ENCODE measurements around the gene IVD. TPM values are rescaled to one million over a fixed set of nuclear protein-coding genes. Genes with fewer than 3 reads are reported as not detected.

IVD gene
- total and polyA plus RNA-seq, 5 donors from 2014 or later: 25.0 to 40.2 (median 32.9) TPM

DNA sequence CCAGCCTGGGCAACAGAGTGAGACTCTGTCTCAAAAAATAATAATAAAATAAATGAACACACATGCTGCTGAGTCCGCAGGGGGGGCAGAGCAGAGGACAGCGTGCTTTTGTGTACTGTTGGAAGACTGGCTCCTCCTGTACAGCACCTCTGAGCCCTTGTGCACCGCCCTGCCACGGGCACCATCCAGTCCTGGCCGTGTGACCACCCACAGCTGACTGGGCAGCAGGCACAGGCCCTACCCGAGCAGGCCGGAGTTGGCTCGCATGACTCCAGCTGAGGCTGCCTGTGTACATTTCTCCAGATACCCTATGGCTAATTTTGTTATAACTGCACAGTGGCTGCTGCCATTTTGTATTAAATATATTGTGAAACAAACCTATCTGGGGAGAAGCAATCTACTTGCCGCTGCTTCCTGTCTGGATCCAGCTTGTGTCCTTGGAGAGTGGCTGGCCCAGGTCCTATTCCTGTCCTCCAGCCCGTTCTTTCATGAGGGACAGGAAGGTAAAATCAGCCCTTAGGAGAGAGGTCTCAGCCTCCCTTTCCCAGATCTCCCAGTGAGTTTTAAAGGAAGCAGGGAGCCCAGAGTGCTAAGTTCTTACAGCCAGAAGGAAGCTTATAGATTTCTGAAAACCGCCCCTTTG is 14.6 kb downstream of the IVD start:
- Histone ChIP-seq H3K36me3 (ENCODE audit: control insufficient read depth, insufficient read depth, low read length) (peaks cover 14% of the 10 kb centered on the region), H3K27me3 (ENCODE audit: control insufficient read depth, insufficient read depth, low read length) (no peaks in the 10 kb centered on the region), H3K4me1 (ENCODE audit: control insufficient read depth, insufficient read depth, low read length, poor library complexity, severe bottlenecking) (peaks cover 5% of the 10 kb centered on the region), H3K9me3 (ENCODE audit: control insufficient read depth in 2 of 2, low read length in 2 of 2) (no peaks in the 10 kb centered on the region), H3K27ac (ENCODE audit: insufficient read depth, low read length, poor library complexity, severe bottlenecking) (no peak overlapping the region), H3K4me3 (ENCODE audit: low read depth, low read length) (no peak overlapping the region)
- DNase-seq: no peak
- Mint-ChIP-seq H3K27ac (no peak overlapping the region), H3K36me3 (peaks cover 4% of the 10 kb centered on the region), H3K4me3 (no peak overlapping the region), H3K9me3 (no peaks in the 10 kb centered on the region), H3K27me3 (no peaks in the 10 kb centered on the region), H3K4me1 (peaks cover 0 to 2% (median 0%) of the 10 kb centered on the region in 4 donors)
- ATAC-seq (ENCODE audit: low read depth in 2 of 2): no peak

DNA sequence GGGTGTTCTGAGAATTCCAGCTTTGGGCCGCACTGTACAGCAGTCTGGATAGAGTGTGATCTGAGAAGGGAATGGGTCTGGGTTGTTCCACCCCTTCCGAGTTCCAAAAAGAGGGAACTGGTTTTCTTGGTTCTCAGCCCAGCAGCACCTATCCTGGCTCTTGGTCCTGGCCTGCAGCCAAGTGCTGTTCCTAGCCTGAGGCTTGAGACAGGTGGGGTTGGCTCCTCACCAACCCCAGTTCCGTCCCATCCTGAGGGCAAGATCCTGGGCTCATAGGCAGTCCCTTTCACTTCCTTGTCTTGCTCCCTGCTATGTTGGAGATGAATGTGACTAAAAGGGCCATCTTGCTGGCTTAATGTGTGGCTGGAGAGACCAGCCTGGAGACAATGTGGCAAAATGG is 15.2 kb downstream of the IVD start:
- peaks cover 0 to 2% (median 0%) of the 10 kb centered on the region in 4 donors for H3K4me1 Mint-ChIP-seq
- no peak overlapping the region for H3K4me3 ChIP-seq (ENCODE audit: low read depth, low read length)
- no peak overlapping the region for H3K27ac ChIP-seq (ENCODE audit: insufficient read depth, low read length, poor library complexity, severe bottlenecking)
- no peaks in the 10 kb centered on the region for H3K9me3 Mint-ChIP-seq
- H3K27me3 ChIP-seq (ENCODE audit: control insufficient read depth, insufficient read depth, low read length): no peaks in the 10 kb centered on the region
- ATAC-seq (ENCODE audit: low read depth in 2 of 2): no peak
- H3K4me3 Mint-ChIP-seq: no peak overlapping the region
- no peaks in the 10 kb centered on the region for H3K9me3 ChIP-seq (ENCODE audit: control insufficient read depth in 2 of 2, low read length in 2 of 2)
- peaks cover 5% of the 10 kb centered on the region for H3K4me1 ChIP-seq (ENCODE audit: control insufficient read depth, insufficient read depth, low read length, poor library complexity, severe bottlenecking)
- DNase-seq: no peak
- H3K27ac Mint-ChIP-seq: no peak overlapping the region
- H3K36me3 Mint-ChIP-seq: no peaks in the 10 kb centered on the region
- no peaks in the 10 kb centered on the region for H3K27me3 Mint-ChIP-seq
- H3K36me3 ChIP-seq (ENCODE audit: control insufficient read depth, insufficient read depth, low read length): peaks cover 8% of the 10 kb centered on the region

DNA sequence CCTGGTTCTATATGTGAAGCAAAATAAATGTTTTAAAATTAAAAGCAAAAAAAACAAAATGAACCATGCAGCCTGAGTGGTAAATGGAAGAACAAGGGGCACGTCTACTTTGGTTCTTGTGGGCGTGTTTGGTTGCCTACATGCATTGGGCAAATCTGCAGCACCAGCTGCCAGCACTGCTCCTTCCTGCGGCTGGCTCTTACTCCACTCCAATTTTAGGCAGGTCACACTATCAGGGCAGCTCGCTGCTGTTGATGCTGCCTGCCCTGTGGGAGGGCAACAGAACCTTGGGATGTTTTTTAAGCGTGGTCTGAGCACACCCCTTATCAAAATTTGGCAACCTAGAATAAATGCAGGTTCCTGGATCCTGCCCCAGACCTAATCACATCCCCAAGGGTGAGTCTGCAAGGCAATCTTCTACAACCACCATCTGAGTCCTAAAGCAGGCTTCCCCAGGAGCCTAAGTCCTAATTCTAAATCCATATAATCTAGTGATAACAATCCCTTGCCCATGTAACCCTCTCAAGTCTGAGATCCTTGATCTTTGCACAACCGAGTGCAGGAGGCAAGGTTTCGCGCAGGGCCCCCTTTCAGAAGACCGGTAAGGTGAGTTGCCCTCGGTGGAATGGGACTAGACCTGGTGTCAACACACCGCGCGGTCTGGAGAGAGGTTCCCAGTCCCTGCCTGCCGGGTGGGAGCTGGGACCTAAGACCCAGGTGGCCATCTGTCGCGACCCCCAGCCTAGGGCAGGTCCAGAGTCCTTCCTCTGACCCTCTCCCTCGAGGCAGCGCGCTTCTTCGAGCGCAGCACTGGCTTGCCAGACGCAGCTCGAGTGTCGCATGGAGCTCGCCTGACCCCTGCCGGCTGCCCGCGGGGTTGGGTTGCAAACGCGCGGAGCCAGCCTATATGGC is 15.9 kb downstream of the IVD start:
- no peak overlapping the region for H3K27ac ChIP-seq (ENCODE audit: insufficient read depth, low read length, poor library complexity, severe bottlenecking)
- peaks cover 3% of the 10 kb centered on the region for H3K36me3 ChIP-seq (ENCODE audit: control insufficient read depth, insufficient read depth, low read length)
- no peaks in the 10 kb centered on the region for H3K27me3 Mint-ChIP-seq
- H3K9me3 ChIP-seq (ENCODE audit: control insufficient read depth in 2 of 2, low read length in 2 of 2): no peaks in the 10 kb centered on the region
- no peaks in the 10 kb centered on the region for H3K27me3 ChIP-seq (ENCODE audit: control insufficient read depth, insufficient read depth, low read length)
- no peak overlapping the region for H3K4me3 ChIP-seq (ENCODE audit: low read depth, low read length)
- H3K4me3 Mint-ChIP-seq: peak overlapping the region in 1 of 4 donors; percentile 21
- H3K27ac Mint-ChIP-seq: no peak overlapping the region
- ATAC-seq (ENCODE audit: low read depth in 2 of 2): peak; percentile 90 to 93
- H3K4me1 ChIP-seq (ENCODE audit: control insufficient read depth, insufficient read depth, low read length, poor library complexity, severe bottlenecking): peaks cover 5% of the 10 kb centered on the region
- H3K36me3 Mint-ChIP-seq: no peaks in the 10 kb centered on the region
- peak; percentile 67 to 78 (median 75) for DNase-seq
- H3K9me3 Mint-ChIP-seq: no peaks in the 10 kb centered on the region
- H3K4me1 Mint-ChIP-seq: peaks cover 0 to 2% (median 0%) of the 10 kb centered on the region in 4 donors

DNA sequence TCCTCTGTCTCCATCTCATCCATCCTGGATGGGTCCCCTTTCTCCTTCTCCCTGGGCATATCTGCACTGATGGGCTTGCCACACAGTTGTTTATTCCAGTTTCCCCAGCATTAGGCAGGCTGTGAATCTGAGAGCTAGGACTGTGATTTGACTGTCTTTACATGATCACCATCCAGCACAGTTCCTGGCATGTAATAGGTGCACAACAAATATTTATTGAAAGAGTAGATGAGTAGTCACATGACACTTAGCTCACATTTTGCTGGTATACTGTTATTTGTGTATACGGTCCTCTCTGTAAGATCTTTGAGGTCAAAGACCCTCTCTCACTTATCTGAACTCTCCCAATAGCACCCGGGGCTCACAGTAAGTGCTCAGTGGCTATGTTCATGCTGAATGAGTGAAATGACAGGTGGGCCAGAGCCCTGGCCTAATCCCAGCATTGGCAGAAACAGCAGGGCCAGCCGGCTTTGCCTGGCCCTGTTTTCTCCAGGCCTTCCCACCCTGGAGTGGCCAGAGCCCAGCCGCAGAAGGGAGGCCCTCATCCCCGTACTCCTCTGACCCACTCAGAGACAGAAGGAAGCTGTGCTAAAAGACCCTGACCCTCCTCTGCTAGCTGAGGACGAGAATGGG is 19.0 kb downstream of the IVD start:
- Mint-ChIP-seq H3K4me3 (no peak overlapping the region), H3K27ac (no peak overlapping the region), H3K36me3 (no peaks in the 10 kb centered on the region), H3K27me3 (no peaks in the 10 kb centered on the region), H3K9me3 (no peaks in the 10 kb centered on the region), H3K4me1 (peaks cover 0 to 2% (median 0%) of the 10 kb centered on the region in 4 donors)
- H3K9me3 ChIP-seq (ENCODE audit: control insufficient read depth in 2 of 2, low read length in 2 of 2): no peaks in the 10 kb centered on the region
- no peaks in the 10 kb centered on the region for H3K36me3 ChIP-seq (ENCODE audit: control insufficient read depth, insufficient read depth, low read length)
- H3K4me1 ChIP-seq (ENCODE audit: control insufficient read depth, insufficient read depth, low read length, poor library complexity, severe bottlenecking): peaks cover 5% of the 10 kb centered on the region
- no peaks in the 10 kb centered on the region for H3K27me3 ChIP-seq (ENCODE audit: control insufficient read depth, insufficient read depth, low read length)
- H3K27ac ChIP-seq (ENCODE audit: insufficient read depth, low read length, poor library complexity, severe bottlenecking): no peak overlapping the region
- ATAC-seq (ENCODE audit: low read depth in 2 of 2) (no peak), DNase-seq (no peak)
- no peak overlapping the region for H3K4me3 ChIP-seq (ENCODE audit: low read depth, low read length)

DNA sequence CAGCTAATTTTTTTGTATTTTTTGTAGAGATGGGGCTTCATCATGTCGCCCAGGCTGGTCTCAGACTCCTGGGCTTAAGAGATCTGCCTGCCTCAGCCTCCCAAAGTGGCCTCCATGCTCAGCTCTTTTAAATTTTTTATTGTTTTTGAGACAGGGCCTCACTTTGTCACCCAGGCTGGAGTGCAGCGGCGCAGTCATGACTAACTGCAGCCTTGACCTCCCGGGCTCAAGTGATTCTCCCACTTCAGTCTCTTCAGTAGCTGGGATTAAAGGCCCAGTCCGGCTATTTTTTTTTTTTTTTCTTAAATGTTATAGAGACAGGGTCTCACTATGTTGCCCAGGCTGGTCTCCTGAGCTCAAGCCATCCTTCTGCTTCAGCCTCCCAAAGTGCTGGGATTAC is 20.1 kb downstream of the IVD start:
- Histone ChIP-seq H3K4me1 (ENCODE audit: control insufficient read depth, insufficient read depth, low read length, poor library complexity, severe bottlenecking) (peaks cover 5% of the 10 kb centered on the region), H3K27ac (ENCODE audit: insufficient read depth, low read length, poor library complexity, severe bottlenecking) (no peak overlapping the region), H3K36me3 (ENCODE audit: control insufficient read depth, insufficient read depth, low read length) (no peaks in the 10 kb centered on the region), H3K27me3 (ENCODE audit: control insufficient read depth, insufficient read depth, low read length) (no peaks in the 10 kb centered on the region), H3K4me3 (ENCODE audit: low read depth, low read length) (no peak overlapping the region), H3K9me3 (ENCODE audit: control insufficient read depth in 2 of 2, low read length in 2 of 2) (no peaks in the 10 kb centered on the region)
- Mint-ChIP-seq H3K4me1 (peaks cover 0 to 2% (median 0%) of the 10 kb centered on the region in 4 donors), H3K9me3 (no peaks in the 10 kb centered on the region), H3K36me3 (no peaks in the 10 kb centered on the region), H3K27ac (no peak overlapping the region), H3K4me3 (no peak overlapping the region), H3K27me3 (no peaks in the 10 kb centered on the region)
- ATAC-seq (ENCODE audit: low read depth in 2 of 2) (no peak), DNase-seq (no peak)

DNA sequence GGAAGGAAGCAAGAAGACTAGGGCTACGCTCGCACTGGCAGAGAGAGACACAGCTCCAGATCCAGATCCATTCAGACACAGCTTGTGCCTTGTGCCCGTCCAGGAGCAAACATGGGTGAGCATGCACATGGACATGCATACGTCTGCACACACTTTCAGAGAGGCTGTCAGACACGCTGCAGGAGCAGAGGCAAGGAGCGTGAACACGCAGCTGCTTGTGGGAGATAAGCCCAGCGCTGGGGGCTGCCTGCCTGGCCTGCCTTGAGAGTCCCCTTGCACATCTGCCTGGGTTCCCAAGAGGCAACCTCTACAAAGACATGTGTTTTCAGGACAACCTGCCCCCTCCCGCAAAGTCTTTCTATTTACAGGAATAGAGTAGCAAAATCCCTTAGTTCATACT is 21.6 kb downstream of the IVD start:
- Histone ChIP-seq H3K36me3 (ENCODE audit: control insufficient read depth, insufficient read depth, low read length) (no peaks in the 10 kb centered on the region), H3K27ac (ENCODE audit: insufficient read depth, low read length, poor library complexity, severe bottlenecking) (no peak overlapping the region), H3K27me3 (ENCODE audit: control insufficient read depth, insufficient read depth, low read length) (no peaks in the 10 kb centered on the region), H3K4me1 (ENCODE audit: control insufficient read depth, insufficient read depth, low read length, poor library complexity, severe bottlenecking) (no peaks in the 10 kb centered on the region), H3K4me3 (ENCODE audit: low read depth, low read length) (no peak overlapping the region), H3K9me3 (ENCODE audit: control insufficient read depth in 2 of 2, low read length in 2 of 2) (no peaks in the 10 kb centered on the region)
- Mint-ChIP-seq H3K4me1 (no peaks in the 10 kb centered on the region), H3K9me3 (no peaks in the 10 kb centered on the region), H3K36me3 (no peaks in the 10 kb centered on the region), H3K4me3 (no peak overlapping the region), H3K27ac (no peak overlapping the region), H3K27me3 (no peaks in the 10 kb centered on the region)
- DNase-seq (no peak), ATAC-seq (ENCODE audit: low read depth in 2 of 2) (no peak)

DNA sequence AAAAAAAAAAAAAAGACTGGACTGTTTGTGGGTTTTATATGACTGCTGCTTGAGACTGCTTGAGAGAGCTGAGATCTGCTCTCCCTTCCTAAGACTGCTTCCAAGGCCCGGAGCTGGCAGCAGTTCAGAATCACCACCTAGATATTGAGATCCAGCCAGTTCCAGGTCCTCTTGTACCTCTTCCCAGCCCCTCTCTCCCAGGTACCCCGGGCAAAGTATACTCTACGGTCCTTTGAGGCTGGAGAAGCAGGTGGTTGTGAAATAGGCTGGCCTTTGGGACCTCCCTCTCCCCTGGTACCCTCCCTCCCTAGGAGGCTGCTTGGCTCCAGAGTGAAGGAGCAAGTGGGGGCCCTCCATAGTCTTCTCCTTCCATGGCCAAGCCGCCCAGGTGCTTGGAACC is 22.6 kb downstream of the IVD start:
- no peak overlapping the region for H3K4me3 ChIP-seq (ENCODE audit: low read depth, low read length)
- H3K4me1 ChIP-seq (ENCODE audit: control insufficient read depth, insufficient read depth, low read length, poor library complexity, severe bottlenecking): no peaks in the 10 kb centered on the region
- DNase-seq (no peak), ATAC-seq (ENCODE audit: low read depth in 2 of 2) (no peak)
- no peaks in the 10 kb centered on the region for H3K27me3 ChIP-seq (ENCODE audit: control insufficient read depth, insufficient read depth, low read length)
- H3K4me3 Mint-ChIP-seq: no peak overlapping the region
- H3K9me3 ChIP-seq (ENCODE audit: control insufficient read depth in 2 of 2, low read length in 2 of 2): no peaks in the 10 kb centered on the region
- no peaks in the 10 kb centered on the region for H3K9me3 Mint-ChIP-seq
- H3K27ac ChIP-seq (ENCODE audit: insufficient read depth, low read length, poor library complexity, severe bottlenecking): no peak overlapping the region
- no peaks in the 10 kb centered on the region for H3K4me1 Mint-ChIP-seq
- H3K27ac Mint-ChIP-seq: no peak overlapping the region
- no peaks in the 10 kb centered on the region for H3K36me3 Mint-ChIP-seq
- no peaks in the 10 kb centered on the region for H3K36me3 ChIP-seq (ENCODE audit: control insufficient read depth, insufficient read depth, low read length)
- H3K27me3 Mint-ChIP-seq: peaks cover 6% of the 10 kb centered on the region
